T-helper 17 cell (primary cell): ENCODE results near the gene FTSJ1. TPM values are rescaled to one million over a fixed set of nuclear protein-coding genes. Genes with fewer than 3 reads are reported as not detected.
"Not testable (repeated sequence)": the region's sequence is repeated elsewhere in the genome, so short reads cannot be mapped to it uniquely, and the experiment has no call there.

Experiments
- ATAC-seq: fragments of 150-1000 bp; cut with Tn5 transposase; 2 replicates; pipeline ENCODE4 v1.10.0; 2021; ENCODE audit warnings: mild to moderate bottlenecking, moderate library complexity
- DNase-seq, 3 donors: peaks; one replicate each; pipeline versions ENCODE4 v3.0.0 to v3.0.0-alpha.2; 2020 to 2021
- H3K9me3 ChIP-seq: one replicate; pipeline ENCODE4 v1.7.0; 2013; ENCODE audit warnings: low read length, mild to moderate bottlenecking; ENCODE audit not compliant: control insufficient read depth, poor library complexity, severe bottlenecking
- H3K27ac Mint-ChIP-seq: one replicate; pipeline ENCODE4 v1.8.0; 2022; ENCODE audit warnings: mild to moderate bottlenecking, moderate library complexity, mixed read lengths
- H3K27me3 Mint-ChIP-seq: one replicate; pipeline ENCODE4 v1.8.0; 2022; ENCODE audit warnings: mixed read lengths
- H3K36me3 Mint-ChIP-seq: one replicate; pipeline ENCODE4 v1.8.0; 2022; ENCODE audit warnings: low read depth, mixed read lengths
- H3K4me1 Mint-ChIP-seq: one replicate; pipeline ENCODE4 v1.8.0; 2022; ENCODE audit warnings: mild to moderate bottlenecking, mixed read lengths
- H3K4me3 Mint-ChIP-seq: one replicate; pipeline ENCODE4 v1.8.0; 2022; ENCODE audit warnings: mild to moderate bottlenecking, moderate library complexity, mixed read lengths
- total RNA-seq, 4 donors: library from RNA in 2 of 4; stranded (reverse) in 2 of 4; gene quantifications; one replicate each; pipeline ENCODE4 v1.2.3 and lab custom pipeline; 2022 to 2026

The FTSJ1 gene
- total RNA-seq, 2 donors from 2014 or later: 59.9 to 70.1 TPM

- not testable (repeated sequence) for H3K27ac Mint-ChIP-seq, H3K36me3 Mint-ChIP-seq, H3K9me3 ChIP-seq, DNase-seq, ATAC-seq, H3K4me3 Mint-ChIP-seq, H3K27me3 Mint-ChIP-seq, H3K4me1 Mint-ChIP-seq
These were observed 49.9 kb downstream of the FTSJ1 start for GRCh38 chrX:48525853-48526252.

- H3K9me3 ChIP-seq: no peaks in the 10 kb centered on the region
- no peaks in the 10 kb centered on the region for H3K27me3 Mint-ChIP-seq
- DNase-seq: no peak
- no peak overlapping the region for H3K4me3 Mint-ChIP-seq
- H3K27ac Mint-ChIP-seq: no peak overlapping the region
- no peak for ATAC-seq
- peaks cover 6% of the 10 kb centered on the region for H3K36me3 Mint-ChIP-seq
- H3K4me1 Mint-ChIP-seq: peaks cover 8% of the 10 kb centered on the region
These were observed 54.7 kb downstream of the FTSJ1 start for GRCh38 chrX:48530736-48531135.

GRCh38 chrX:48531358-48531959 is 55.5 kb downstream of the FTSJ1 start:
- no peaks in the 10 kb centered on the region for H3K27me3 Mint-ChIP-seq
- DNase-seq: no peak
- peak overlapping the region; percentile 72 for H3K27ac Mint-ChIP-seq
- peak; percentile 33 for ATAC-seq
- peak overlapping the region; percentile 25 for H3K4me3 Mint-ChIP-seq
- H3K4me1 Mint-ChIP-seq: peaks cover 8% of the 10 kb centered on the region
- H3K36me3 Mint-ChIP-seq: peaks cover 5% of the 10 kb centered on the region
- no peaks in the 10 kb centered on the region for H3K9me3 ChIP-seq

GRCh38 chrX:48532161-48532560 is 56.2 kb downstream of the FTSJ1 start:
- peaks cover 2% of the 10 kb centered on the region for H3K36me3 Mint-ChIP-seq
- H3K4me3 Mint-ChIP-seq: no peak overlapping the region
- peak overlapping the region; percentile 72 for H3K27ac Mint-ChIP-seq
- ATAC-seq (no peak), DNase-seq (no peak)
- H3K27me3 Mint-ChIP-seq: no peaks in the 10 kb centered on the region
- H3K9me3 ChIP-seq: no peaks in the 10 kb centered on the region
- peaks cover 8% of the 10 kb centered on the region for H3K4me1 Mint-ChIP-seq

- ATAC-seq (no peak), DNase-seq (no peak)
- Mint-ChIP-seq H3K4me1 (peaks cover 8% of the 10 kb centered on the region), H3K27ac (no peak overlapping the region), H3K4me3 (no peak overlapping the region), H3K36me3 (peaks cover 2% of the 10 kb centered on the region), H3K27me3 (no peaks in the 10 kb centered on the region)
- H3K9me3 ChIP-seq: no peaks in the 10 kb centered on the region
These were observed 57.2 kb downstream of the FTSJ1 start for GRCh38 chrX:48533165-48533564.

Other genes with a start within 250 kb of the FTSJ1 start
- not detected for gene SSX1, start 220.8 kb upstream of the FTSJ1 start, total RNA-seq
- not detected for gene SSX3, start 119.5 kb upstream of the FTSJ1 start, total RNA-seq
- gene SSX4, start 92.7 kb upstream of the FTSJ1 start, total RNA-seq: not detected
- gene SSX4B, start 64.2 kb upstream of the FTSJ1 start, total RNA-seq: not detected
- gene SLC38A5, start 5.9 kb upstream of the FTSJ1 start, total RNA-seq: 10 to 100 TPM; 25.2 to 27.7 TPM
- gene PORCN, start 32.8 kb downstream of the FTSJ1 start, total RNA-seq: 10 to 100 TPM; 13.3 to 18.0 TPM
- gene EBP, start 45.6 kb downstream of the FTSJ1 start, total RNA-seq: 10 to 100 TPM; 43.9 to 53.6 TPM
- gene TBC1D25, start 63.5 kb downstream of the FTSJ1 start, total RNA-seq: 10 to 100 TPM; 23.2 to 31.3 TPM
- gene RBM3, start 98.3 kb downstream of the FTSJ1 start, total RNA-seq: 100 to 1,000 TPM; 319 to 380 TPM
- gene WDR13, start 121.3 kb downstream of the FTSJ1 start, total RNA-seq: 10 to 100 TPM; 49.1 to 53.3 TPM
- gene WAS, start 207.6 kb downstream of the FTSJ1 start, total RNA-seq: 100 to 1,000 TPM in 1 of 2 donors, 10 to 100 TPM in 1; 86.0 to 105 TPM
- gene SUV39H1, start 220.5 kb downstream of the FTSJ1 start, total RNA-seq: 1 to 10 TPM; 5.8 to 6.4 TPM